ENCODE data around the gene TAF8.

TAF8 gene

DNA sequence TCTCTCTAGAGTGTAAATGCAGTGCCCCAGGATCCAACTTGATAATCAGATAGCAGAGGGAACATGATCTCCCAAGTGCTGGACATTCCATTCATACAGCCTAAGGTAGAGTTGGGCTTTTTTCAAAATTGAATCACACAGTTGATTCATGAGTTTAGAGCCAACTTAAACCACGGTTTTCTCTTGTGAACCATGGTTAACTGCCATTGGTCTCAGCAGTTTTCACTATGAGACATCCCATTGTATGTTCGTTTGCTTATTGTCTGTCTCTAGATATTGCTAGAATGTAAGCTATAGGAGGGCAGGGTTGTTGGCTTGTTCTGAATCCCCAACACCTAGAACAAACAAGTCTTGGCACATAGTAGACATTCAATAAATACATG lies 37.2 kb upstream of the TAF8 start:
- peaks cover 18% of the 10 kb centered on the region for H3F3A ChIP-seq (ENCODE audit: low read depth)
- H4K20me1 ChIP-seq (ENCODE audit: insufficient read depth, low read length, poor library complexity, severe bottlenecking), result no peaks in the 10 kb centered on the region
- H3K4me3 ChIP-seq (ENCODE audit: low read length, poor library complexity, severe bottlenecking), result peak overlapping the region; percentile 34
- H3K9me2 ChIP-seq (replicated peaks; ENCODE audit: low read depth, low read length), result no peaks in the 10 kb centered on the region
- H3K9me3 ChIP-seq (ENCODE audit: insufficient read depth, low read depth, low read length), result no peaks in the 10 kb centered on the region
- peak overlapping the region; percentile 81 for H3K4me2 ChIP-seq (ENCODE audit: low read depth, low read length, poor library complexity, severe bottlenecking)
- no peak for TF ChIP-seq EZH2phosphoT487 (IDR thresholded peaks at IDR 0.05; ENCODE audit: borderline replicate concordance)
- TF ChIP-seq, protein P1, sequence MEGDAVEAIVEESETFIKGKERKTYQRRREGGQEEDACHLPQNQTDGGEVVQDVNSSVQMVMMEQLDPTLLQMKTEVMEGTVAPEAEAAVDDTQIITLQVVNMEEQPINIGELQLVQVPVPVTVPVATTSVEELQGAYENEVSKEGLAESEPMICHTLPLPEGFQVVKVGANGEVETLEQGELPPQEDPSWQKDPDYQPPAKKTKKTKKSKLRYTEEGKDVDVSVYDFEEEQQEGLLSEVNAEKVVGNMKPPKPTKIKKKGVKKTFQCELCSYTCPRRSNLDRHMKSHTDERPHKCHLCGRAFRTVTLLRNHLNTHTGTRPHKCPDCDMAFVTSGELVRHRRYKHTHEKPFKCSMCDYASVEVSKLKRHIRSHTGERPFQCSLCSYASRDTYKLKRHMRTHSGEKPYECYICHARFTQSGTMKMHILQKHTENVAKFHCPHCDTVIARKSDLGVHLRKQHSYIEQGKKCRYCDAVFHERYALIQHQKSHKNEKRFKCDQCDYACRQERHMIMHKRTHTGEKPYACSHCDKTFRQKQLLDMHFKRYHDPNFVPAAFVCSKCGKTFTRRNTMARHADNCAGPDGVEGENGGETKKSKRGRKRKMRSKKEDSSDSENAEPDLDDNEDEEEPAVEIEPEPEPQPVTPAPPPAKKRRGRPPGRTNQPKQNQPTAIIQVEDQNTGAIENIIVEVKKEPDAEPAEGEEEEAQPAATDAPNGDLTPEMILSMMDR (conservative IDR thresholded peaks at IDR 0.05; ENCODE audit: low read length), result no peak
- H2AFZ ChIP-seq (ENCODE audit: low read length), result no peak overlapping the region
- no peaks in the 10 kb centered on the region for H3K36me3 ChIP-seq (ENCODE audit: insufficient read depth, low read length)
- H3K27me3 ChIP-seq (ENCODE audit: insufficient read depth, low read length, poor library complexity, severe bottlenecking), result no peaks in the 10 kb centered on the region
- peak overlapping the region; percentile 87 for H3K9ac ChIP-seq (ENCODE audit: low read depth, low read length, poor library complexity, severe bottlenecking)
- H3K4me1 ChIP-seq (ENCODE audit: insufficient read depth, low read length, poor library complexity, severe bottlenecking), result peaks cover 78% of the 10 kb centered on the region
- H3K79me2 ChIP-seq (ENCODE audit: insufficient read depth, low read length), result peaks cover 40% of the 10 kb centered on the region

DNA sequence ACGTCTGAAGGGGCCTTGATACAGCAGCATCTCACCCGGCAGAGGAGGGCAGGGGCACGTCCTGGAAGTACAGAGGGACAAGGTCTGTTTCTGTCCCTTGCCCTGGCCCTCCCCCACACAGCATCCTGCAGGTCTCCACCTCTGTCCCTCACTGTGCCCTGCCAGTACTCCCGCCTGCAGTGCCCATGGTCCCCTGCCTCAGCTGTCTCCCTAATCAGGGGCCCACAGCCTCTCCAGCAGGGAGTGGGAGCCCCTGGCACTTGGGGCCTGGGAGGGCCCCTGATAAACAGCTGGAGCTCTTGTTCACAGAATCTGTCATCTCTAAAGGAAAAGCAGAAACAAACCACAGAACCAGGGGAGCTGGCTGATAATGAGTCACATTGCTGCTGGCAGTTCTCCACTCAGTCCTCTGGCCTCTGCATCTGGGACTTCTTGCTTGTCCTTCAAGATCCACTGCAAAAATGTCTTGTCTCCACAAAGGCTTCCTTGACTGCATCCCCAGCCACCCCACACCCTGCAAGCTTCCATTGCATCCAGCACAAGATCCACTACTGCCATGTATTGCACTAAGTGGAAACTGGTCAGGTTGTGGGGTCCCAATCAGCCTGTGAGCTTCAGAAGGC lies 33.2 kb upstream of the TAF8 start:
- peak overlapping the region; percentile 67 for H3K4me2 ChIP-seq (ENCODE audit: low read depth, low read length, poor library complexity, severe bottlenecking)

GRCh38 chr6:42020967-42021366 lies 29.4 kb upstream of the TAF8 start:
- peaks cover 2% of the 10 kb centered on the region; the same call in 1 of the 2 replicates for H3F3A ChIP-seq (ENCODE audit: low read depth)
- no peak overlapping the region for H2AFZ ChIP-seq (ENCODE audit: low read length)
- no peaks in the 10 kb centered on the region for H3K9me2 ChIP-seq (replicated peaks; ENCODE audit: low read depth, low read length)
- no peaks in the 10 kb centered on the region for H3K9me3 ChIP-seq (ENCODE audit: insufficient read depth, low read depth, low read length)
- no peaks in the 10 kb centered on the region for H3K27me3 ChIP-seq (ENCODE audit: insufficient read depth, low read length, poor library complexity, severe bottlenecking)
- no peak for TF ChIP-seq EZH2phosphoT487 (IDR thresholded peaks at IDR 0.05; ENCODE audit: borderline replicate concordance)
- TF ChIP-seq, protein P1 (conservative IDR thresholded peaks at IDR 0.05; ENCODE audit: low read length), result no peak
- no peak overlapping the region for H3K4me3 ChIP-seq (ENCODE audit: low read length, poor library complexity, severe bottlenecking)
- no peaks in the 10 kb centered on the region; the same call in 1 of the 2 replicates for H3K79me2 ChIP-seq (ENCODE audit: insufficient read depth, low read length)
- H3K4me2 ChIP-seq (ENCODE audit: low read depth, low read length, poor library complexity, severe bottlenecking), result no peak overlapping the region
- H4K20me1 ChIP-seq (ENCODE audit: insufficient read depth, low read length, poor library complexity, severe bottlenecking), result no peaks in the 10 kb centered on the region
- no peaks in the 10 kb centered on the region for H3K36me3 ChIP-seq (ENCODE audit: insufficient read depth, low read length)
- peak overlapping the region; percentile 66 for H3K9ac ChIP-seq (ENCODE audit: low read depth, low read length, poor library complexity, severe bottlenecking)
- H3K4me1 ChIP-seq (ENCODE audit: insufficient read depth, low read length, poor library complexity, severe bottlenecking), result peaks cover 63% of the 10 kb centered on the region

More for the DNA sequence above, 33.2 kb upstream of the TAF8 start:
- Histone ChIP-seq H3K79me2 (ENCODE audit: insufficient read depth, low read length) (peaks cover 21% of the 10 kb centered on the region; the same call in 1 of the 2 replicates), H3K9me2 (replicated peaks; ENCODE audit: low read depth, low read length) (no peaks in the 10 kb centered on the region), H3F3A (ENCODE audit: low read depth) (peaks cover 2% of the 10 kb centered on the region; the same call in 1 of the 2 replicates), H3K4me1 (ENCODE audit: insufficient read depth, low read length, poor library complexity, severe bottlenecking) (peaks cover 64% of the 10 kb centered on the region), H3K9ac (ENCODE audit: low read depth, low read length, poor library complexity, severe bottlenecking) (peak overlapping the region; percentile 63), H2AFZ (ENCODE audit: low read length) (no peak overlapping the region), H3K27me3 (ENCODE audit: insufficient read depth, low read length, poor library complexity, severe bottlenecking) (no peaks in the 10 kb centered on the region), H4K20me1 (ENCODE audit: insufficient read depth, low read length, poor library complexity, severe bottlenecking) (no peaks in the 10 kb centered on the region), H3K4me3 (ENCODE audit: low read length, poor library complexity, severe bottlenecking) (peak overlapping the region; percentile 19), H3K9me3 (ENCODE audit: insufficient read depth, low read depth, low read length) (no peaks in the 10 kb centered on the region), H3K36me3 (ENCODE audit: insufficient read depth, low read length) (no peaks in the 10 kb centered on the region)
- no peak for TF ChIP-seq EZH2phosphoT487 (IDR thresholded peaks at IDR 0.05; ENCODE audit: borderline replicate concordance)
- TF ChIP-seq, protein P1 (conservative IDR thresholded peaks at IDR 0.05; ENCODE audit: low read length), result no peak
